SK-N-SH treated with all-trans-retinoic acid at 6 μM for 48 hours (cell line): ENCODE measurements around the gene DRAP1.

Source experiments
- ESRRG ChIP-seq: fragments of 250-450 bp; sonication (Bioruptor Pico); IDR thresholded peaks from 2 replicates; pipeline ENCODE4 v1.6.1; 2021; ENCODE audit warnings: mild to moderate bottlenecking
- RARB ChIP-seq: fragments of 250-450 bp; sonication (Bioruptor Pico); IDR thresholded peaks from 2 replicates; pipeline ENCODE4 v1.8.0; 2021; ENCODE audit warnings: mild to moderate bottlenecking, moderate library complexity
- ZC3H10 ChIP-seq: fragments of 250-450 bp; sonication (Bioruptor Pico); IDR thresholded peaks from 2 replicates; pipeline ENCODE4 v1.5.1; 2021; ENCODE audit warnings: mild to moderate bottlenecking, moderate library complexity
- ZFP3 ChIP-seq: fragments of 250-450 bp; sonication (Bioruptor Pico); IDR thresholded peaks from 2 replicates; pipeline ENCODE4 v1.5.0; 2020; ENCODE audit warnings: mild to moderate bottlenecking, moderate library complexity
- ZFP30 ChIP-seq: fragments of 450-650 bp; formaldehyde crosslinking; IDR thresholded peaks from 2 replicates; pipeline ENCODE4 v1.5.0; 2022; ENCODE audit warnings: mild to moderate bottlenecking, moderate library complexity
- ZNF565 ChIP-seq: fragments of 450-650 bp; formaldehyde crosslinking; conservative IDR thresholded peaks from 2 replicates; pipeline ENCODE4 v1.5.0; 2020; ENCODE audit warnings: low read depth, mild to moderate bottlenecking, moderate library complexity
- TF ChIP-seq, protein P1 (sequence below): fragments of 250-450 bp; sonication (Bioruptor Pico); IDR thresholded peaks from 2 replicates; pipeline ENCODE4 v1.8.0; 2020; ENCODE audit warnings: mild to moderate bottlenecking, moderate library complexity, borderline replicate concordance

DNA sequence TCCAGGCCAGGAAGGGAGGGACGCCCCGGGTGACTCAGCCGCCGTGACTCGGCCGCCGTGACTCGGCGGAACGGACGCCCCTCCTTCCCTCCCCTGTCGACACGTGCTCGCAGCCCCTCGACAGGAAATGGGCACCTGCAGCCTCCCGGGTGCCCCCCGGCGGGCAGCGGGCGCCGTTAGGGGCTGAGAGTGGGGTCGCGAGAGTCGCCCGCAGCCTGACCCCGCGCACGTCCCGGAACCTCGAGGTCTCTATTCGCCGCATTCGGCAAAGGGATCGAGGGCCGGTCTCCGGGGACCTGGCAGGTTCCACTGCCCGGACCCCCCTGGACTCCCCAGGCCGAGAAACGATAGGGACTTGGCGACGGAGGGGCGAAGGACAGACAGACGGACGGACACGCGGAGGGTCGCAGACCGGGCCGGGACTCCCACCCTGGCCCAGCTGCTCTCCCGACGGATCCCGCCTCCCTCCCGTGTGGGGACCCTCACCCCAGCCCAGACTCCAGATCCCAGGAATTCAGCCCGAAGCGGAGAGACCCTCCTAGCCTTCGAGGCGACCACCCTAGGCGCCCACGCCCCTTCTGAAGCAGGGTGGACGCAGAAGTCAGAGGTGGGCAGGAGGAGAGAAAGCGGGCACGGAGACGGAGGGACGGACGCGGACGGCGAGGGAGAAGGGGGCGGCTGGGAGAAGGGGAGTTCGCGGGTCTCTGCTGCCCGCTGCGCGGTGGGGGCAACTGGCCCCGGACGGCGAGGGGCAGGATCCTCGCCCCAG lies 19.7 kb upstream of the DRAP1 start:
- TF ChIP-seq ZNF565 (CRISPR knock-in tag) (no peak), ZFP3 (no peak), RARB (CRISPR knock-in tag) (no peak), ZC3H10 (CRISPR knock-in tag) (no peak), ZFP30 (CRISPR knock-in tag) (no peak), ESRRG (no peak)
- TF ChIP-seq, protein P1, sequence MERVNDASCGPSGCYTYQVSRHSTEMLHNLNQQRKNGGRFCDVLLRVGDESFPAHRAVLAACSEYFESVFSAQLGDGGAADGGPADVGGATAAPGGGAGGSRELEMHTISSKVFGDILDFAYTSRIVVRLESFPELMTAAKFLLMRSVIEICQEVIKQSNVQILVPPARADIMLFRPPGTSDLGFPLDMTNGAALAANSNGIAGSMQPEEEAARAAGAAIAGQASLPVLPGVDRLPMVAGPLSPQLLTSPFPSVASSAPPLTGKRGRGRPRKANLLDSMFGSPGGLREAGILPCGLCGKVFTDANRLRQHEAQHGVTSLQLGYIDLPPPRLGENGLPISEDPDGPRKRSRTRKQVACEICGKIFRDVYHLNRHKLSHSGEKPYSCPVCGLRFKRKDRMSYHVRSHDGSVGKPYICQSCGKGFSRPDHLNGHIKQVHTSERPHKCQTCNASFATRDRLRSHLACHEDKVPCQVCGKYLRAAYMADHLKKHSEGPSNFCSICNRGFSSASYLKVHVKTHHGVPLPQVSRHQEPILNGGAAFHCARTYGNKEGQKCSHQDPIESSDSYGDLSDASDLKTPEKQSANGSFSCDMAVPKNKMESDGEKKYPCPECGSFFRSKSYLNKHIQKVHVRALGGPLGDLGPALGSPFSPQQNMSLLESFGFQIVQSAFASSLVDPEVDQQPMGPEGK (CRISPR knock-in tag): peak; percentile 63; the same call in 1 of the 2 replicates
